ENCODE measurements around the gene LHX6. TPM values are rescaled to one million over a fixed set of nuclear protein-coding genes. Genes with fewer than 3 reads are reported as not detected.

The LHX6 gene
- total RNA-seq, 1 donor from 2014 or later: 6.0 TPM

GRCh38 chr9:122262073-122262472 lies 33.3 kb upstream of the LHX6 start:
- no peak for TF ChIP-seq CTCF (IDR thresholded peaks at IDR 0.05; ENCODE audit: unreplicated experiment)
- H3K36me3 Mint-ChIP-seq (ENCODE audit: low read depth, unreplicated experiment): peaks cover 27% of the 10 kb centered on the region
- no peaks in the 10 kb centered on the region for H3K9me3 Mint-ChIP-seq (ENCODE audit: unreplicated experiment)
- H3K27me3 Mint-ChIP-seq (ENCODE audit: unreplicated experiment): no peaks in the 10 kb centered on the region
- DNase-seq (ENCODE audit: low spot score): no peak
- H3K4me3 Mint-ChIP-seq (ENCODE audit: unreplicated experiment): no peak overlapping the region
- peaks cover 44% of the 10 kb centered on the region for H3K4me1 Mint-ChIP-seq (ENCODE audit: unreplicated experiment)
- no peak overlapping the region for H3K27ac Mint-ChIP-seq (ENCODE audit: unreplicated experiment)

GRCh38 chr9:122261469-122261881 lies 32.7 kb upstream of the LHX6 start:
- Mint-ChIP-seq H3K36me3 (ENCODE audit: low read depth, unreplicated experiment) (peaks cover 27% of the 10 kb centered on the region), H3K4me1 (ENCODE audit: unreplicated experiment) (peaks cover 43% of the 10 kb centered on the region), H3K9me3 (ENCODE audit: unreplicated experiment) (no peaks in the 10 kb centered on the region), H3K27ac (ENCODE audit: unreplicated experiment) (peak overlapping the region; percentile 38), H3K4me3 (ENCODE audit: unreplicated experiment) (peak overlapping the region; percentile 37), H3K27me3 (ENCODE audit: unreplicated experiment) (no peaks in the 10 kb centered on the region)
- TF ChIP-seq CTCF (IDR thresholded peaks at IDR 0.05; ENCODE audit: unreplicated experiment): no peak
- DNase-seq (ENCODE audit: low spot score): no peak

- H3K4me3 Mint-ChIP-seq (ENCODE audit: unreplicated experiment): no peak overlapping the region
- H3K36me3 Mint-ChIP-seq (ENCODE audit: low read depth, unreplicated experiment): peaks cover 27% of the 10 kb centered on the region
- peaks cover 46% of the 10 kb centered on the region for H3K4me1 Mint-ChIP-seq (ENCODE audit: unreplicated experiment)
- DNase-seq (ENCODE audit: low spot score): no peak
- no peak overlapping the region for H3K27ac Mint-ChIP-seq (ENCODE audit: unreplicated experiment)
- no peaks in the 10 kb centered on the region for H3K9me3 Mint-ChIP-seq (ENCODE audit: unreplicated experiment)
- TF ChIP-seq CTCF (IDR thresholded peaks at IDR 0.05; ENCODE audit: unreplicated experiment): no peak
- H3K27me3 Mint-ChIP-seq (ENCODE audit: unreplicated experiment): peaks cover under 1% of the 10 kb centered on the region
Measured at GRCh38 chr9:122258886-122259415, 30.2 kb upstream of the LHX6 start.

GRCh38 chr9:122256206-122256605 lies 27.4 kb upstream of the LHX6 start:
- DNase-seq (ENCODE audit: low spot score): no peak
- H3K36me3 Mint-ChIP-seq (ENCODE audit: low read depth, unreplicated experiment): peaks cover 30% of the 10 kb centered on the region
- peaks cover 2% of the 10 kb centered on the region for H3K27me3 Mint-ChIP-seq (ENCODE audit: unreplicated experiment)
- no peak overlapping the region for H3K4me3 Mint-ChIP-seq (ENCODE audit: unreplicated experiment)
- peak overlapping the region; percentile 86 for H3K27ac Mint-ChIP-seq (ENCODE audit: unreplicated experiment)
- H3K4me1 Mint-ChIP-seq (ENCODE audit: unreplicated experiment): peaks cover 44% of the 10 kb centered on the region
- TF ChIP-seq CTCF (IDR thresholded peaks at IDR 0.05; ENCODE audit: unreplicated experiment): no peak
- H3K9me3 Mint-ChIP-seq (ENCODE audit: unreplicated experiment): no peaks in the 10 kb centered on the region

- Mint-ChIP-seq H3K9me3 (ENCODE audit: unreplicated experiment) (no peaks in the 10 kb centered on the region), H3K4me1 (ENCODE audit: unreplicated experiment) (peaks cover 51% of the 10 kb centered on the region), H3K27ac (ENCODE audit: unreplicated experiment) (peak overlapping the region; percentile 89), H3K4me3 (ENCODE audit: unreplicated experiment) (no peak overlapping the region), H3K27me3 (ENCODE audit: unreplicated experiment) (peaks cover 2% of the 10 kb centered on the region), H3K36me3 (ENCODE audit: low read depth, unreplicated experiment) (peaks cover 34% of the 10 kb centered on the region)
- DNase-seq (ENCODE audit: low spot score): no peak
- no peak for TF ChIP-seq CTCF (IDR thresholded peaks at IDR 0.05; ENCODE audit: unreplicated experiment)
Measured at GRCh38 chr9:122254761-122255160, 26.0 kb upstream of the LHX6 start.
